Fibroblast of skin of left quadriceps (primary cell): ENCODE measurements around the gene NCF4.

Experiments used
- DNase-seq, 2 experiments: peaks; one replicate each; pipeline ENCODE4 v3.0.0-alpha.2; 2013; ENCODE audit warnings: low read depth in 2 of 2

NCF4 gene

GRCh38 chr22:36894266-36894665 is 33.5 kb downstream of the NCF4 start:
- no peak for DNase-seq

GRCh38 chr22:36897611-36898010 is 36.8 kb downstream of the NCF4 start:
- DNase-seq, result no peak

- no peak for DNase-seq
Observed at GRCh38 chr22:36898690-36899089, 37.9 kb downstream of the NCF4 start.

- no peak for DNase-seq
Observed at GRCh38 chr22:36899498-36899897, 38.7 kb downstream of the NCF4 start.

- DNase-seq, result no peak
Observed at GRCh38 chr22:36900225-36900624, 39.4 kb downstream of the NCF4 start.

GRCh38 chr22:36900880-36901279 is 40.1 kb downstream of the NCF4 start:
- DNase-seq, result no peak

- DNase-seq, result no peak
Observed at GRCh38 chr22:36901411-36902142, 40.8 kb downstream of the NCF4 start.

GRCh38 chr22:36902143-36902926 is 41.5 kb downstream of the NCF4 start:
- DNase-seq, result no peak

- no peak for DNase-seq
Observed at GRCh38 chr22:36904260-36904880, 43.6 kb downstream of the NCF4 start.

GRCh38 chr22:36907253-36908195 is 46.7 kb downstream of the NCF4 start:
- DNase-seq, result no peak

GRCh38 chr22:36910461-36910860 is 49.7 kb downstream of the NCF4 start:
- no peak for DNase-seq

GRCh38 chr22:36911887-36912661 is 51.3 kb downstream of the NCF4 start:
- DNase-seq, result no peak

- DNase-seq, result no peak
Observed at GRCh38 chr22:36912694-36913426, 52.1 kb downstream of the NCF4 start.

GRCh38 chr22:36913427-36914389 is 52.9 kb downstream of the NCF4 start, which contains the start of gene CSF2RB:
Gene CSF2RB (plus strand): TSS chr22:36913628. CDS start chr22:36922208, 8,580 bp downstream.
- no peak for DNase-seq

- DNase-seq, result no peak
Observed at GRCh38 chr22:36914390-36914752, 53.6 kb downstream of the NCF4 start.

GRCh38 chr22:36916034-36916433 is 55.2 kb downstream of the NCF4 start:
- no peak for DNase-seq

- DNase-seq, result no peak
Observed at GRCh38 chr22:36918586-36919284, 57.9 kb downstream of the NCF4 start.
